GM19438 (cell line): ENCODE results near the gene EHF.
A peak's percentile ranks its signal among the peaks of the same experiment; 100 is the strongest.

ENCODE experiments used
- ATAC-seq: cut with Tn5 transposase; IDR thresholded peaks from one replicate; pipeline ENCODE4 v1.9.1; 2021; ENCODE audit warnings: low read depth; ENCODE audit not compliant: unreplicated experiment

Gene EHF

DNA sequence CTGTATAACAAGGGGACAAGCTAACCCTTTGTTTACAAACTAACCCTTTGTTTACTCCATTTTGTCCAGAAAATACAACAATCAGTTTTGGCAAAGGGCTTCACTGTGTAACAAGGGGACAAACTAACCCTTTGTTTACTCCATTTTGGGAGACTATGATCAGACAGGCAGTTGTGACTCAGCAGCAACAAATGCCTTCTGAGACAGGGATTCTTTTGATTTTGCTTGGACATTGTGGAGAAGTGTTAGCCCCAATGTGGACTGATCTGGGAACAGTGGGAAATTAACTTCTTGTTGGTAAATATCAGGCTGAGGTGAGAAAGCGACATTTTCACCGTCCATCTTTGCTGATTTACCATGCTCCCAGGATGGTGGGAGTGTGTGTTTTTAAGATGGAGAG, 983 bp downstream of the EHF start:
- no peak for ATAC-seq

GRCh38 chr11:34623463-34623862, 2.6 kb downstream of the EHF start:
- ATAC-seq = no peak

DNA sequence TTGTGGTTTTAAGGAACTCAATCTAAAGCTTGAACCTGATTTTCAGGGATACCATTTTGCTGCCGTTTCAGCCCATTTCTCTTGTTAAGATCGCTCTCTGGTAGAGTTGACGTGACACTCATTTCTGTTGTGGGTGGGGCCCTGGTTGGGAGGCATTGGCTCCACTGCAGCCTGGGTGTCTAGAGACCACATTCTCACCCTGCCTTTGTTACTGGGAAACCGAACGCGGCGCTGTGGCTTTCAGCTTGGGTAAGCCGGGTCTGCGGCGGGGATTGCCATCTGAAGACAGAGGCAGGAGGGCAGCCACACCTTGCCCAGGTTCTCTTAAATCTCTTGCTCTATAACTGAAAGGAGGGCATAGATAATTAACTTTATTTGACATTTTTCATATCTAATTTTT, 3.2 kb downstream of the EHF start:
- peak; percentile 88 for ATAC-seq

DNA sequence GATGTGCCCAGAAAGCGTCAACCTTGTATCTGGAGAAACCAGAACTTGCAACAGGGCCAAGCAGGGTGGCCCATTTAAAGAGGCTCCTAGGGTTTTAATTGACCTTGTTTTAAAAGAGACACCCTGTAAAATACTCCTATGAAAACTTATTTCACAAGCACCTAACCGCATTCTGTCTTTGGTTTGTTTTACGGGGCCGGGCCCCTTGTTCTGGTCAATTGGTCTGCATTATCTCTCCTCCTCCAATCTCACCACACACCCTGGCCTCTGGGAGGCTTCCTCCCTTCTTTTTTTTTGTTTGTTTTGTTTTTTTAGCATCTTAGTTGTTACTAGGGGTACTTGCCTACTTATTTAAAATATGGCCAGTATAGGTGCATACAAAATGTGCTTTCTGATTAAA, 4.7 kb downstream of the EHF start:
- ATAC-seq = no peak

- no peak for ATAC-seq
These were observed 5.5 kb downstream of the EHF start for GRCh38 chr11:34626393-34626792.

DNA sequence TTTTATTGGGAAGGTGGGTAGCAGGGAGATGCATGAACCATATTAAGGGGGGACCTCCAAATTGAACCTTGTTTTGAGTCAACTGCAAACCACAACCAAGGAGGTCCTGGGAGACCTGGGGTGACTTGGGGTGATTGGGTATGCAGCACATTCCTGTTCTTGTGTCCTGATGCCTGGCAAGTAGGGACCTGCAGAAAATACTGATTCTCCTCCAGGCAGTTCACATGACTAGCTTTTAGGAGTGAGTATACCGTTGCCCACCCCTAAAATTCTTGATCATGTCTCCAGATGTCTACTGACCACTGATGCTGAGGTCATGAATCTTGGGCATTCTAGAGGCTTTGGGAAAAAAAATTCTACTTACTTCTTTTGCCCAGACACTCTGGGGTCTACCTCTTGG, 6.3 kb downstream of the EHF start:
- ATAC-seq = no peak

- ATAC-seq = no peak
These were observed 8.8 kb downstream of the EHF start for GRCh38 chr11:34629711-34630110.

DNA sequence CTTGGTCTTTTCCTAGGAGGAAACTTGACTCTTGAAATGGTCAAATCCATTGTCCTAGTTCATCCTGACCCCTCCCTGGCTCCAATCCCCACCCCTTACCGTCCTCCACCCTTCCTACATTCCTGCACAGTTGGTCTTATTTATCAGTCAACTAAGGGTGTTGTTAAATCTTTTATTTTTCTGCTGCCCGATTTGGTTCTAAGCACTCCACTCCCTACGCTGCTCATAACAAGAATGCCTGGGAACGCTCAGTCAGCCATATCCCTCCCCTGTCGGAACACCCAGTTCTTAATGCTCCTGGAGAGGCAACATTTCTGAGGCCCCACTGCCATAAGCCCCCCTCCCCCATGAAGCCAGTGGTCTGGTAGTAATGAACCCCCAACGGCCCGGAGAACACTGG, 9.7 kb downstream of the EHF start:
- no peak for ATAC-seq

GRCh38 chr11:34631297-34631696, 10.4 kb downstream of the EHF start:
- no peak for ATAC-seq

DNA sequence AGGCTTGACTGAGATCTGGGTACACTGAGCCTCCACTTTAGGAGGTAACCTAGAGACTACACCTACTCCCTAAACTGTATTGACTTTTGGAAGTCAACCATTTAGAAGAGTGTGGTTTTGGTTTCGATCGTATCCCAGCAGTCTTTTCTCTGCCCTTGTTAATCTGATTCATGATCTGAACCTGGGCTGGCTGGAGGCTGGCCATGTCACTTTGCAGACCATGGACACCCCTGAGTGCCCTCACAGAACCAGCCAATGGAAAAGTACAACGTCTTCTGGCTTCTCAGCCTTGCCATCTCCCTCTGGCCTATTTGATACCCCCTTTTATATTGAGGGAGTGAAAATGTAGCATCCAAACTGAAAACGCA, 10.8 kb downstream of the EHF start:
- no peak for ATAC-seq

DNA sequence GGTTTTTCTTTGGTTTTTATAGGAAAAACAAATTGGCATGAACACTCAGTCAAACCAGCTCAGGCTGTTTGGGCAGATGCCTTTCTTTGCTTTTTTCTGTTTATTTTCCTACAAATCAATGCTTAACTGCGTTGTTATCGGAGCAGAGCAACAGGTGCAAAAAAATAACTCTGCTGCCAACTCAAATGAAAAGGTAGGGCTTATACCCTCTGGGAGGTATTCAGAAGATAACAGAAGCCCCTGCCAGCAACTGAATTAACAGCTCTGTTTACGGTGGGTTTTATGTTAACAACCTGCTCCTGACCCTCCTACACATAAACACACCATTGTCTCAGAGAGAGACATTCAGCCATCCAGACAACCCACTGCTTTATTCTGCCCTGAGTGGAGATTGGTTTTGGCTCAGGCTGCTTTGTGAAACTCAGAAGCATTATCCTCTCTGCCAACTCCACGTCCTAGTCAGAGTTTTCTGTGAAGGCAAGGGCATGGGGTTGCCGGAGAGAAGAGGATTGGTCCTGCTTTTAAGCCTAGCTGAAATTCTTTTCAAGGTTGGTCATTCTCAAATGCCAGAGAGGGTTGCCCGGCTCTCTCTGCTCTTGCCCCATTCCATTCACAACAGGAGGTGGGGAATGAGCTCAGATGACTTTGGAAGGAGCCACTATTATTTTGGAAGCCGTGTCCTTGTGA, 11.4 kb downstream of the EHF start:
- no peak for ATAC-seq

- peak; percentile 23 for ATAC-seq
These were observed 12.7 kb downstream of the EHF start for GRCh38 chr11:34633640-34633989.

DNA sequence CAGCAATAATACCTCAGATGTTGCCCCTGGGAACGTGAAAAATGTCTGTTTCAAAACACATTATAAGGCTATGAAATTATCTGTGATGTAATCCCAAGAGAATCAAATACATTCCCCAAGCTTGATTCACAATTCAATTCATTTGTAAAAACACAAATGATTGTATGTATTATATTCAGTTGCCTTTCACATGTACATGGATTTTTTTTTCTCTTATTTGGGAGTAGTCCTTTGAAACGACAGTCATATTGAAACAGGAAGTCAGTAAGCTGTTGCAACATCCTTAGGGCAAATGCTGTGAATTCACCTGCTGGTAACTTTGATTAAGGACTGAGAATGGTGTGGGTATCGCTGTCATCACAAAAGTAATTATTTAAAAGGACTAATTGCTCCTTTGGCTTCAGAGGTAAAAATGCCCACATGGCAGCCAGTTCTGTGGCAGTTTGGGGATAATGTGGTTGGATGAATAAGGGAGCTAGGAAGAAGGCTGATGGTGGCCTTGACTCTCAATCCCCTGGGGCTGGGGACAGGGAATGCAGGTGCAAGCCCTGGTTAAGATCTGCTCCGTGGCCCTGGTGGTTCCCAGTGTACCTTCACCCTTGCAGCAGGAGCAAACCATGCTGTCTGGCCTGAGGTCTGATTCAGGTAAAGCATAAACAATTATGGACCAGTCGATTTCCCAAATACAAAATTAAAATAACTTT, 13.2 kb downstream of the EHF start:
- peak; percentile 87 for ATAC-seq

DNA sequence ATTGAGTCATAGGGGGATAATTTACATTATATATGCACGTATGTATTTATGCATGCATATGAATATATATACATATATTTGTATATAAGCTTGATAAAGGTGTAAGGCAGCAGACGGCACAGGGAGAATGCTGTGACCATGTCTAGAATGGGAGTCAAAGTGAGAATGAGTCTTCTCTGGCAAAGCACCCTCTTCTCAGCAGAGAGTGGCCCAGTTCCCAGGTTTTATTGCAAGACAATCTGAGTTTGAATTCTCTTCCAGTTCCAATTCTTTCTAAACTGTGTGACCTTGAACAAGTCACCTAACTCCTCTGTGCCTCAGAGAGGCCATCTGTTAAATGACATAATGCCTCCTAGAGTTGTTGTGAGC, 13.8 kb downstream of the EHF start:
- ATAC-seq = peak; percentile 17

- no peak for ATAC-seq
These were observed 15.2 kb downstream of the EHF start for GRCh38 chr11:34636127-34636526.

DNA sequence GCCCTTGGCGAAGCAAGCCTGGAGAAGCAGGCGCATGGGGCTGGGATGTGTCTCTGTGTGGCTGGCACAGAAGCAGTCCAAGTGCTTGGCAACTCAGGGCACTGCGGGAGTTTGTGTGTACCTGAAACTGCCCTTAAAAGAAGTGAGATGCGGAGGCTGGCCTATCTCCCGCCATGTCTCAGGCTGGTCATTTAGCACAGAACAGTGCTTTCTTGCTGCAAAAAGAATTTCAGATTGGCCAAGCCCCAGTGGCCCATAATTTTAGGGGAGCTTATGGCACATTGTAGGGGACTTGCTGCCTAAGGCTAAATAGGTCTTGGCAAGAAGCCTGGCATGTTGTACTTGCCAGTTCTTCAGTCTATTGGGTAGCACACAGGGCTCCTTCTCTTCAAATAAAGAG, 16.4 kb downstream of the EHF start:
- no peak for ATAC-seq

DNA sequence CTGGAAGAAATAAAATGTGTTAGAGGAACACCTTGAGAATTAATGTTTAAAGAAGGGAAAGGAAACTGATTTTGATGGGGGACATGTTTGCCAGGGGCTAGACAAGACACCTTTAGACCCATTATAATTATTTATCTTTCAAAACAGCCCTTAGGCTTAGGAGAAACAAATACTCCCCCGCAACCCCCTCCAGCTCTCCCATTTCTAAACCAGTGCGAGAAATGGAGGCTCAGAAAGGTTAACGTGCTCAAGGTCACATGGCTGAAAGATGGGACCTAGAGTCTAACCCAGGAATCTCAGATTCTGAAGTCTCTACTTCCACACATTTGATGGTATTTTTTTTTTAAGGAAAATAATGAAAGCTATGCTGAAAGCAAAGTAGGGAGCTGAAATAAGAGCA, 18.0 kb downstream of the EHF start:
- ATAC-seq = no peak

DNA sequence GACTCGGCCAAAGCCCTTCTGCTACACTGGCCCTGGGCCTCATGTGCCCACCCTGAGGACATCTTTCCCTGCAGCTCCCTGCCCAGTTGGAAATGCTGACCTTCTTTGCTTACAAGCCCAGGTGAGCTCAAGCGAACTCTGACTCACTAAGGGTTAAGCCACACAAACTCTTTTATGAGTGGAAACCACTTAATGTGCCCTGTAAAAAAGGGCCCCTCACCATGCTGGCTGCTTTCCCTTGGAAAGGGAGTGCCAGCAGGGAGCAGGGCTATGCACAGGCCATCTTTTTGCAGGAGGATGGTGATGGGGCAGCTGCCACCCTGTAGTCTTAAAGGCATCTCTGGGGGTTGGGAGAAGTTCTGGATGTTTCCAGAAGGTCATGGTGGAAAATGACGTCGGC, 18.7 kb downstream of the EHF start:
- no peak for ATAC-seq

GRCh38 chr11:34640050-34640923, 19.4 kb downstream of the EHF start:
- peak; percentile 97 for ATAC-seq

DNA sequence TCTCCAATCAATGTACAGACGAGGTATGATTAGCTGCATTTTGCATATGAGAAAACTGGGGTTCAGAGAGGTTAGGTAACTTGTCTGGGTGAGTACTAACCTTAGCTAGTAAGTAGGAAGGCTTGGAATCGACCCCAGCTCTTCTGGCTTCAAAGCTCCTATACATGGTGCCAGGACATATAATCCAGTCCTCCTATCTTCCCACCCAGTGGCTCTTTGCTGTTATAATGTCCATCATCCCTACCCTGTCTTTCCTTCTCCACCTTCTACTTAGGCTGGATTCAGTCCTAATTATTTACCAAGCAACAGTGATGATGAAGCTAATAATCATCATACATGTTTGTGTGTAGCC, 20.0 kb downstream of the EHF start:
- no peak for ATAC-seq

- ATAC-seq = no peak
These were observed 20.6 kb downstream of the EHF start for GRCh38 chr11:34641456-34641855.

DNA sequence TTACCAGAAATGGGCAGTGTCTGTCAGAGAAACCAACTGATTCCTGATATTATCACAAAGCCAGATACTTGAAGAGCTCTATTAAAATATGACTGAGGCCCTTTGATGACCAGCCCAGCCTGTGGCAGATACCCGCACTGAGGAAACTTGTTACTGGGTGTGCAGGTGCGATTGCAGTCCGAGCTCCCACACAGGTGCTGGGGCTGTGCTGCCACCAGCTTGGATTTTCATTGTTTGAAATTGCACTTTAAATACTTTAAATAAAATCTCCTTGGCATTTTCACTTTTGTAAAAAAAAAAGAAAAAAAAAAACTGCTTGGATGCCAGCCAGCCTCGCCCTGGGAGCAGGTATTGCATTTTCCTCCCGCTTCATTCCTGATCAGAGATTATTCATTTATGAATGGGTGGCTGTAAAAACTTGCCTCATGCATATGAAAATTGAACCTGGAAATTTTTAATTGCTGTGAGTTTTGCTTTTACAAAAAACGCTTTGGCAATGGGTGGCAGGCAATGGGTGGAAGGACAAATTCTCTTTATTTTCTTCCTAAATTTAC, 21.2 kb downstream of the EHF start:
- ATAC-seq = no peak
